Sigmoid colon (tissue), 4 donors: ENCODE measurements around the gene C1orf105.

Source experiments
- EP300 ChIP-seq, 4 donors: sonication (generic); formaldehyde crosslinking; IDR thresholded peaks; one replicate each; pipeline ENCODE4 v1.6.1; 2017; ENCODE audit warnings: antibody characterized with exemption in 4 of 4
- POLR2A ChIP-seq, 2 donors: fragments of 450-650 bp; IDR thresholded peaks; one replicate each; pipeline ENCODE4 v1.6.1; 2016; ENCODE audit warnings: antibody characterized with exemption in 2 of 2, mild to moderate bottlenecking in 2 of 2, moderate library complexity in 2 of 2
- POLR2AphosphoS5 ChIP-seq, 4 donors: sonication (generic); formaldehyde crosslinking; IDR thresholded peaks; one replicate each; pipeline ENCODE4 v1.6.1; 2017; ENCODE audit warnings: antibody characterized with exemption in 4 of 4
- TF ChIP-seq, protein P1 (sequence below), 4 experiments: fragments of 450-650 bp in 3 of 4; fragments of 200-600 bp in 1 of 4; IDR thresholded peaks; one replicate each; pipeline ENCODE4 v1.5.1; 2016 to 2019; ENCODE audit warnings: antibody characterized with exemption in 4 of 4, mild to moderate bottlenecking in 3 of 4, moderate library complexity in 2 of 4

- TF ChIP-seq, protein P1, sequence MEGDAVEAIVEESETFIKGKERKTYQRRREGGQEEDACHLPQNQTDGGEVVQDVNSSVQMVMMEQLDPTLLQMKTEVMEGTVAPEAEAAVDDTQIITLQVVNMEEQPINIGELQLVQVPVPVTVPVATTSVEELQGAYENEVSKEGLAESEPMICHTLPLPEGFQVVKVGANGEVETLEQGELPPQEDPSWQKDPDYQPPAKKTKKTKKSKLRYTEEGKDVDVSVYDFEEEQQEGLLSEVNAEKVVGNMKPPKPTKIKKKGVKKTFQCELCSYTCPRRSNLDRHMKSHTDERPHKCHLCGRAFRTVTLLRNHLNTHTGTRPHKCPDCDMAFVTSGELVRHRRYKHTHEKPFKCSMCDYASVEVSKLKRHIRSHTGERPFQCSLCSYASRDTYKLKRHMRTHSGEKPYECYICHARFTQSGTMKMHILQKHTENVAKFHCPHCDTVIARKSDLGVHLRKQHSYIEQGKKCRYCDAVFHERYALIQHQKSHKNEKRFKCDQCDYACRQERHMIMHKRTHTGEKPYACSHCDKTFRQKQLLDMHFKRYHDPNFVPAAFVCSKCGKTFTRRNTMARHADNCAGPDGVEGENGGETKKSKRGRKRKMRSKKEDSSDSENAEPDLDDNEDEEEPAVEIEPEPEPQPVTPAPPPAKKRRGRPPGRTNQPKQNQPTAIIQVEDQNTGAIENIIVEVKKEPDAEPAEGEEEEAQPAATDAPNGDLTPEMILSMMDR (IDR thresholded peaks at IDR 0.05) = no peak
- TF ChIP-seq POLR2A (IDR thresholded peaks at IDR 0.05) (no peak), EP300 (IDR thresholded peaks at IDR 0.05) (no peak), POLR2AphosphoS5 (IDR thresholded peaks at IDR 0.05) (no peak)
Observed at GRCh38 chr1:172421974-172422604, 1.6 kb downstream of the C1orf105 start.
